ENCODE results near the gene TTC34. TPM values are rescaled to one million over a fixed set of nuclear protein-coding genes. Genes with fewer than 3 reads are reported as not detected.

Gene TTC34
- total RNA-seq, 6 experiments from 2014 or later = 0.06 to 0.23 (median 0.18) TPM; not detected in 1

GRCh38 chr1:2820731-2821372, 19.4 kb upstream of the TTC34 start:
- intact Hi-C loops (cut with DNase I) = loop anchor here in 1 of 2 donors (10.0 kb wide), 1 partner anchor 604 kb away; no protein-coding TSS in a partner anchor
- ATAC-seq = no peak
- no peak for TF ChIP-seq CTCF (IDR thresholded peaks at IDR 0.05)
- TF ChIP-seq POLR2A (IDR thresholded peaks at IDR 0.05) = no peak
- peak in 1 of 3 donors; percentile 46 for DNase-seq
- WGBS (ENCODE audit: insufficient coverage, low coverage, low lambda C conversion rate, missing lambda C conversion rate) = no CpG with 5 or more reads among the region's 11 CpGs
- H3K36me3 ChIP-seq = no peaks in the 10 kb centered on the region
- H3K4me1 ChIP-seq = no peaks in the 10 kb centered on the region
- no peaks in the 10 kb centered on the region for H3K9me3 ChIP-seq
- H3K4me3 ChIP-seq = no peak overlapping the region
- no peak overlapping the region for H3K27ac ChIP-seq
- H3K27me3 ChIP-seq = no peaks in the 10 kb centered on the region

- ATAC-seq (no peak), DNase-seq (peak in 1 of 3 donors; percentile 46)
- TF ChIP-seq CTCF (IDR thresholded peaks at IDR 0.05) (no peak), POLR2A (IDR thresholded peaks at IDR 0.05) (no peak)
- Histone ChIP-seq H3K27me3 (no peaks in the 10 kb centered on the region), H3K27ac (no peak overlapping the region), H3K36me3 (no peaks in the 10 kb centered on the region), H3K4me3 (no peak overlapping the region), H3K4me1 (no peaks in the 10 kb centered on the region), H3K9me3 (no peaks in the 10 kb centered on the region)
- intact Hi-C loops (cut with DNase I) = loop anchor here in 1 of 2 donors (10.0 kb wide), 1 partner anchor 605 kb away; no protein-coding TSS in a partner anchor
- WGBS (ENCODE audit: insufficient coverage, low coverage, low lambda C conversion rate, missing lambda C conversion rate) = 88% methylated on average over 24 of the region's 31 CpGs
These were observed 18.6 kb upstream of the TTC34 start for GRCh38 chr1:2819831-2820730.

GRCh38 chr1:2819429-2819828, 17.9 kb upstream of the TTC34 start:
- no peaks in the 10 kb centered on the region for H3K36me3 ChIP-seq
- no peak for ATAC-seq
- H3K4me3 ChIP-seq = no peak overlapping the region
- H3K9me3 ChIP-seq = no peaks in the 10 kb centered on the region
- no peak for DNase-seq
- WGBS (ENCODE audit: insufficient coverage, low coverage, low lambda C conversion rate, missing lambda C conversion rate) = 53% methylated on average over 4 of the region's 5 CpGs
- H3K4me1 ChIP-seq = no peaks in the 10 kb centered on the region
- intact Hi-C loops (cut with DNase I) = no loop called here
- TF ChIP-seq CTCF (IDR thresholded peaks at IDR 0.05) (no peak), POLR2A (IDR thresholded peaks at IDR 0.05) (no peak)
- no peak overlapping the region for H3K27ac ChIP-seq
- H3K27me3 ChIP-seq = no peaks in the 10 kb centered on the region

- no peak overlapping the region for H3K27ac ChIP-seq
- no peaks in the 10 kb centered on the region for H3K4me1 ChIP-seq
- no peak overlapping the region for H3K4me3 ChIP-seq
- 65% methylated on average over 6 of the region's 11 CpGs for WGBS (ENCODE audit: insufficient coverage, low coverage, low lambda C conversion rate, missing lambda C conversion rate)
- intact Hi-C loops (cut with DNase I) = no loop called here
- DNase-seq (peak in 2 of 3 donors; percentile 6 to 36), ATAC-seq (no peak)
- H3K9me3 ChIP-seq = no peaks in the 10 kb centered on the region
- TF ChIP-seq POLR2A (IDR thresholded peaks at IDR 0.05) = no peak
- no peak for TF ChIP-seq CTCF (IDR thresholded peaks at IDR 0.05)
- no peaks in the 10 kb centered on the region for H3K27me3 ChIP-seq
- H3K36me3 ChIP-seq = no peaks in the 10 kb centered on the region
These were observed 16.5 kb upstream of the TTC34 start for GRCh38 chr1:2817784-2818564.
